ENCODE data around the gene RYR3.

The RYR3 gene

GRCh38 chr15:33608714-33609113 lies 297.9 kb downstream of the RYR3 start:
- Histone ChIP-seq H3K79me2 (ENCODE audit: insufficient read depth, low read depth) (no peaks in the 10 kb centered on the region), H3K27me3 (ENCODE audit: insufficient read depth, low read depth) (no peaks in the 10 kb centered on the region), H4K20me1 (ENCODE audit: insufficient read depth) (no peaks in the 10 kb centered on the region), H3K4me2 (no peak overlapping the region), H3K36me3 (ENCODE audit: insufficient read depth) (no peaks in the 10 kb centered on the region), H2AFZ (ENCODE audit: low read depth) (no peak overlapping the region), H3K4me1 (ENCODE audit: low read depth, poor library complexity, severe bottlenecking) (no peaks in the 10 kb centered on the region), H3K4me3 (IDR thresholded peaks at IDR 0.05; ENCODE audit: insufficient read depth, low read depth, low read length) (no peak overlapping the region), H3K9ac (no peak overlapping the region), H3K27ac (no peak overlapping the region)
- no peak for TF ChIP-seq CTCF (conservative IDR thresholded peaks at IDR 0.05; ENCODE audit: low read depth, low read length)

DNA sequence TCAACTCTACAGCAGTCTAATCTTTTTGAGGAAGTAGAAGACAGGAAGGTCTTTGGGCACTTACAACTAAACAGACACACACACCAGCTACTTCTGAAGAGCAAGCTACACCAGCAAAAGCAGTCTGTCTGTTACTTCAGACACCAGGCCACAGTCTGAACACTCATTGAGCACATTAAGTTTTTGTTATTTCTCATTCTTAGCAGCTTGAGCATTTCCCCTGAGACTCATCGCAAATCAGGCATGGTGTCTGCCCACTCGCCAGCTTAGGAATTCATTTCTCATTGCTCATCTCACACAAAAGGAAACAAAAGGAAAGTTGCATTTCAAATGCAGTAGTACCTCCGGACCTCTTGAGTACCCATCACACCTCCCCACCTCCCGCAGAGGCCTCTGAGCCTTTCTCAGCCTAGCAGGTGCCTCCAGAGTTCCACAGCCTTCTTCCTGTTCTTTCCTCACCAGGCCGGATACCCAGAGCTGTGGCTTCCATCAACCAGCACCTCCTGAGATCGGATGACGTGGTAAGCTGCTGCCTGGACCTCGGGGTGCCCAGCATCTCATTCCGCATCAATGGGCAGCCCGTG lies 302.0 kb downstream of the RYR3 start:
- Histone ChIP-seq H2AFZ (ENCODE audit: low read depth) (no peak overlapping the region), H4K20me1 (ENCODE audit: insufficient read depth) (no peaks in the 10 kb centered on the region), H3K4me3 (IDR thresholded peaks at IDR 0.05; ENCODE audit: insufficient read depth, low read depth, low read length) (no peak overlapping the region), H3K27ac (no peak overlapping the region), H3K27me3 (ENCODE audit: insufficient read depth, low read depth) (no peaks in the 10 kb centered on the region), H3K79me2 (ENCODE audit: insufficient read depth, low read depth) (no peaks in the 10 kb centered on the region), H3K9ac (no peak overlapping the region), H3K36me3 (ENCODE audit: insufficient read depth) (no peaks in the 10 kb centered on the region), H3K4me2 (no peak overlapping the region), H3K4me1 (ENCODE audit: low read depth, poor library complexity, severe bottlenecking) (no peaks in the 10 kb centered on the region)
- no peak for TF ChIP-seq CTCF (conservative IDR thresholded peaks at IDR 0.05; ENCODE audit: low read depth, low read length)

GRCh38 chr15:33616475-33616874 lies 305.7 kb downstream of the RYR3 start:
- Histone ChIP-seq H3K79me2 (ENCODE audit: insufficient read depth, low read depth) (no peaks in the 10 kb centered on the region), H4K20me1 (ENCODE audit: insufficient read depth) (no peaks in the 10 kb centered on the region), H2AFZ (ENCODE audit: low read depth) (no peak overlapping the region), H3K4me1 (ENCODE audit: low read depth, poor library complexity, severe bottlenecking) (no peaks in the 10 kb centered on the region), H3K9ac (no peak overlapping the region), H3K4me3 (IDR thresholded peaks at IDR 0.05; ENCODE audit: insufficient read depth, low read depth, low read length) (no peak overlapping the region), H3K36me3 (ENCODE audit: insufficient read depth) (no peaks in the 10 kb centered on the region), H3K27ac (no peak overlapping the region), H3K4me2 (no peak overlapping the region), H3K27me3 (ENCODE audit: insufficient read depth, low read depth) (no peaks in the 10 kb centered on the region)
- no peak for TF ChIP-seq CTCF (conservative IDR thresholded peaks at IDR 0.05; ENCODE audit: low read depth, low read length)

- Histone ChIP-seq H3K27ac (no peak overlapping the region), H3K4me2 (no peak overlapping the region), H4K20me1 (ENCODE audit: insufficient read depth) (no peaks in the 10 kb centered on the region), H3K4me1 (ENCODE audit: low read depth, poor library complexity, severe bottlenecking) (no peaks in the 10 kb centered on the region), H3K36me3 (ENCODE audit: insufficient read depth) (no peaks in the 10 kb centered on the region), H3K4me3 (IDR thresholded peaks at IDR 0.05; ENCODE audit: insufficient read depth, low read depth, low read length) (no peak overlapping the region), H3K9ac (no peak overlapping the region), H3K79me2 (ENCODE audit: insufficient read depth, low read depth) (no peaks in the 10 kb centered on the region), H2AFZ (ENCODE audit: low read depth) (no peak overlapping the region), H3K27me3 (ENCODE audit: insufficient read depth, low read depth) (no peaks in the 10 kb centered on the region)
- no peak for TF ChIP-seq CTCF (conservative IDR thresholded peaks at IDR 0.05; ENCODE audit: low read depth, low read length)
These were observed 307.6 kb downstream of the RYR3 start for GRCh38 chr15:33618350-33618749.
